Testis (tissue), 2 donors: ENCODE data around the gene ZNF217.

Experiments used
- CTCF ChIP-seq, 3 experiments: fragments of 450-650 bp in 2 of 3; fragments of 200-600 bp in 1 of 3; sonication (generic) in 1 of 3; IDR thresholded peaks; one replicate each; pipeline ENCODE4 v1.5.1; 2016 to 2019; ENCODE audit warnings: antibody characterized with exemption in 3 of 3, mild to moderate bottlenecking in 2 of 3, moderate library complexity in 1 of 3
- POLR2A ChIP-seq: fragments of 450-650 bp; IDR thresholded peaks from one replicate; pipeline ENCODE4 v1.6.1; 2017; ENCODE audit warnings: antibody characterized with exemption, mild to moderate bottlenecking, moderate library complexity

- TF ChIP-seq CTCF (IDR thresholded peaks at IDR 0.05) = no peak
- TF ChIP-seq POLR2A = no peak
These were observed 15.1 kb upstream of the ZNF217 start for GRCh38 chr20:53608456-53609452.
